ENCODE results near the gene E2F7. TPM values are rescaled to one million over a fixed set of nuclear protein-coding genes. Genes with fewer than 3 reads are reported as not detected.

The E2F7 gene
- total and polyA plus RNA-seq, 2 donors (not counting 3 experiments of a cell fraction or from before 2014, with no cell fraction given) = 4.7 to 19.8 TPM

DNA sequence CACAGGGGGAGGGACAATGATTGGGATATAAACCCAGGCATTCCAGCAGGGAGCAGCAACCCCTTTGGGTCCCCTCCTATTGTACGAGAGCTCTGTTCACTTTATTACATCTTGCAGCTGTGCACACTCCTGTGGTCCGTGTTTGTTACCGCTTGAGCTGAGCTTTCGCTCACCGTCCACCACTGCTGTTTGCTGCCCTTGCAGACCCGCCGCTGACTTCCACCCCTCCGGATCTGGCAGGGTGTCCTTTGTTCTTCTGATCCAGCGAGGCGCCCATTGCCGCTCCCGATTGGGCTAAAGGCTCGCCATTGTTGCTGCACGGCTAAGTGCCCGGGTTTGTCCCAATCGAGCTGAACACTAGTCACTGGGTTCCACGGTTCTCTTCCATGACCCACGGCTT, 64.1 kb downstream of the E2F7 start:
- Histone ChIP-seq H3K9me1 (replicated peaks; ENCODE audit: control insufficient read depth, extremely low read depth, insufficient read depth, low read length) (no peaks in the 10 kb centered on the region), H3K4me2 (ENCODE audit: insufficient read depth, low read length) (no peak overlapping the region), H3K9ac (replicated peaks; ENCODE audit: extremely low read depth, insufficient read depth, low read length) (no peak overlapping the region), H2AFZ (ENCODE audit: low read depth, low read length) (no peak overlapping the region), H3K4me3 (replicated peaks in 1 of 3; ENCODE audit: insufficient read depth in 1 of 3, low read depth in 1 of 3, low read length in 3 of 3) (no peak overlapping the region), H3K4me1 (ENCODE audit: control insufficient read depth, extremely low read depth, insufficient read depth, low read length) (no peaks in the 10 kb centered on the region), H3K36me3 (ENCODE audit: control insufficient read depth in 2 of 2, extremely low read depth in 1 of 2, insufficient read depth in 2 of 2, low read length in 2 of 2) (no peaks in the 10 kb centered on the region), H3K27me3 (ENCODE audit: control insufficient read depth in 2 of 2, insufficient read depth in 2 of 2, low read length in 2 of 2) (peaks cover 0 to 30% of the 10 kb centered on the region in 2 experiments), H3K9me3 (replicated peaks; ENCODE audit: control insufficient read depth, insufficient read depth, low read length) (no peaks in the 10 kb centered on the region), H3K79me2 (ENCODE audit: control insufficient read depth, insufficient read depth, low read length) (no peaks in the 10 kb centered on the region), H3K27ac (ENCODE audit: insufficient read depth, low read depth, low read length) (no peak overlapping the region), H4K20me1 (replicated peaks; ENCODE audit: control insufficient read depth, extremely low read depth, insufficient read depth, low read length) (no peaks in the 10 kb centered on the region)
- ChIA-PET CTCF (interaction anchor here (5.7 kb wide), 1 partner anchor 10 kb away, joined by 38 read pairs; no protein-coding TSS in a partner anchor), POLR2A (no interaction called here)
- no peak for TF ChIP-seq POLR2A (IDR thresholded peaks at IDR 0.05; ENCODE audit: low read depth, low read length)
- TF ChIP-seq EZH2 (IDR thresholded peaks at IDR 0.05; ENCODE audit: borderline replicate concordance, low read depth, low read length, severe bottlenecking) = no peak
- TF ChIP-seq CTCF (IDR thresholded peaks at IDR 0.05; ENCODE audit: extremely low read depth in 1 of 2, insufficient read depth in 1 of 2, low read depth in 1 of 2, low read length in 2 of 2) = no peak
- TF ChIP-seq GATA2 (IDR thresholded peaks at IDR 0.05; ENCODE audit: insufficient read depth, insufficient read length, low read depth, low read length) = no peak
- no peak for TF ChIP-seq MYC (IDR thresholded peaks at IDR 0.05; ENCODE audit: low read depth, low read length)
- no peak for TF ChIP-seq JUN (IDR thresholded peaks at IDR 0.05; ENCODE audit: borderline replicate concordance, insufficient read depth, insufficient read length, low read depth)
- no peak for TF ChIP-seq FOS (IDR thresholded peaks at IDR 0.05; ENCODE audit: borderline replicate concordance, insufficient read depth, low read length)
- no peak for TF ChIP-seq POLR2AphosphoS5 (IDR thresholded peaks at IDR 0.05; ENCODE audit: insufficient read depth, low read depth, low read length)
- TF ChIP-seq MAX (IDR thresholded peaks at IDR 0.05; ENCODE audit: insufficient read depth, insufficient read length) = no peak
- FAIRE-seq (no peak), DNase-seq (ENCODE audit: low read depth, low spot score) (no peak)
- no TSS peak for BruUV-seq (replicated peaks)
- dilution Hi-C loops (cut with MboI; ENCODE audit: extremely low pct_ligation_motif_present, low sequenced_read_pairs) (no loop called here), intact Hi-C loops (cut with micrococcal nuclease) (no loop called here)
